ENCODE results near the gene PPP1R1A.

- TF ChIP-seq POLR2A (IDR thresholded peaks at IDR 0.05; ENCODE audit: low read depth, low read length) (no peak), TAF1 (IDR thresholded peaks at IDR 0.05; ENCODE audit: low read depth, low read length) (no peak)
Measured at GRCh38 chr12:54558759-54559158, 29.7 kb downstream of the PPP1R1A start.
